Kidney tubule cell (primary cell): ENCODE measurements around the gene TOM1L1.
A peak's percentile ranks its signal among the peaks of the same experiment; 100 is the strongest.
"Not testable (repeated sequence)": the region's sequence is repeated elsewhere in the genome, so short reads cannot be mapped to it uniquely, and the experiment has no call there.

Source experiments
- DNase-seq: peaks from one replicate; pipeline ENCODE4 v3.0.0-alpha.2; 2018; ENCODE audit warnings: low spot score

The TOM1L1 gene, protein sequence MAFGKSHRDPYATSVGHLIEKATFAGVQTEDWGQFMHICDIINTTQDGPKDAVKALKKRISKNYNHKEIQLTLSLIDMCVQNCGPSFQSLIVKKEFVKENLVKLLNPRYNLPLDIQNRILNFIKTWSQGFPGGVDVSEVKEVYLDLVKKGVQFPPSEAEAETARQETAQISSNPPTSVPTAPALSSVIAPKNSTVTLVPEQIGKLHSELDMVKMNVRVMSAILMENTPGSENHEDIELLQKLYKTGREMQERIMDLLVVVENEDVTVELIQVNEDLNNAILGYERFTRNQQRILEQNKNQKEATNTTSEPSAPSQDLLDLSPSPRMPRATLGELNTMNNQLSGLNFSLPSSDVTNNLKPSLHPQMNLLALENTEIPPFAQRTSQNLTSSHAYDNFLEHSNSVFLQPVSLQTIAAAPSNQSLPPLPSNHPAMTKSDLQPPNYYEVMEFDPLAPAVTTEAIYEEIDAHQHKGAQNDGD

DNA sequence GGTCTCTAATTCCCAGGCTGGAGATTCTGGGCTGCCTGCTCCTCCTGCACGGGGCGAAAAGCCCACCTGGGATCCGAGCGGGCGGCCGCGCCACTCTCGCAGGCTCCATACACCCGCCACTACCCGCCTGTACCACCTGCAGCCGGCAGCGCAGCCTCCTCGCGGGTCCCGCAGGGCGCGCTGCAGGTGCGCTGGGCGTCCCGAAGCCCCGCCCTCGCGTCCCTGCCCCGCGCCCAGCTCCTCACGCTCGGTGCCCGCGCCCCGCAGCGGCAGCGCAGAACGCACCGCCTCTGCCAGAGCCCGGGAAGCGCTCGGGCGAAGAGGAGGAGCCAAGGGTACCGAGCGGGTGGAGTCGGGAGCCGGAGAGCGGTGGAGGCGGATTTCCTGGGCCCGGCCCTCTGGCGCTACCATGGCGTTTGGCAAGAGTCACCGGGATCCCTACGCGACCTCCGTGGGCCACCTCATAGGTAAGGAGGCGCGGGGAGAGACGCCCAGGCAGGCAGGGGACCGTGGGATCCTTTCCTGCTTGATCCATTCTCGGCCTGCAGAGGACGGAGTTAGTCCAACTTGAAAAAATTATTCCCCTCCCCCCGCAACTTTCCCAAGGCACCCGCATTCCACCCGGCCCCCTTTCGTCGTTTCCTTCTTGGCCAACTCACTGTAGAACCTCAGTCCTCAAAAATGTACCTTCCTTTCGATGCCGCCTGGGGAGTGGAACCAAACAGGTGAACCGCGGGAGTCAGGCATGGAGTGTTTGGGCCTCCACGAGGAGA lies at the start of gene TOM1L1:
TOM1L1 (plus strand) TSS at position 396 of the 773 bp plus-strand sequence; CDS start at position 410, 14 bp downstream.
- DNase-seq = peak; percentile 90

DNA sequence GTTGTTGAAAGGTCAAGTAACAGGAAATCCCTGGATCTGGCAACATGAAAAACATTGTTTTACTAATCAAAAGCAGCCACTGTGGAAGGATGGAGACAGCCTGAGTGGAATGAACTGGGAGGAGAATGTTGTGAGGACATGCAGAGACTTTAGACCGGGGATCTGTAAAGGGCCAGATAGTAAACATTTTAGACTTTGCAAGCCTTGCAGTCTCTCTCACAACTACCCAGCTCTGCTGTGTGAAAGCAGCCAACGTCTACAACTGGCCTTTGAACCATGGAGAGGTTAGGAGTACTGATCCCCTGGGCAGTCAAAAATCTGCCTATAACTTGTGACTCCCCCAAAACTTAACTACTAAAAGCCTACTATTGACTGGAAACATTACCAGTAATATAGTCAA lies 41.5 kb upstream of the TOM1L1 start:
- no peak for DNase-seq

DNA sequence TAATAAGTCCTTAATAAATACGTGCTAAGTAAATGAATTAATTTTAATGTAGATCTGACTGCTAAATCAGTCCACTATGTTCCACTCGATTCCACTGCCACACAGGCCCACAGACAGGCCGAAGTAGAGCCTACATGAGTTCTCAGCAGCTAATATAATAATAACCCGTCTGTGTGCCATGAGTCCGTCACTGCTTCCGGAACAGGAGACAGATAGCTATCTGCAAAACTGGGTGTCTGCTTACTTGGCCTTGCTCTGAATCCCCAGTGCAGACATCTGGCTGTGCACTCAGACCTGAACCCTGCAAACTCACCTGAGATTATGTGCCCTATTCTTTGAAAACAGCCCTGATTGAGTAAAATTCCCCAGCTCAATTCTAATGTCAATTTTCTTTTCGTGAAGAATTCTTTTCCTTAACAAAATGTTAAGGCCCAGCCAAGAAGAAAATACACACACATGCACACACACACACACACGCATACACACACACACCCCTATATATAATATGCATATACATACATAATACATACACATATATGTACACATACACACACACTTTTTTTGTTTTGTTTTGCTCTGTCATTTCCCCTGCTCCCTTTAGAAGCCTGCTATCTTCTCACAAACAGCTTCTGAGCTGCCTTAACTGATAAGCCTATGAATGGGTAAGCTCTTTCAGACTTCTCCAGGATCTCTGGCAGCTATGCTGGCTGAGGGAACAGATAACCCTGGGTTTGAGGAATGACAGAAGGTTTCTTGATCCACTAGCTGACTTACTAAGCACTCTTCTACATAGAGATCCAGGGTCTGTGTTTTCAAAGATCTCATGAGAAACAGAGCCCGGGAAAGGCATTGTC lies 39.8 kb upstream of the TOM1L1 start:
- no peak for DNase-seq

DNA sequence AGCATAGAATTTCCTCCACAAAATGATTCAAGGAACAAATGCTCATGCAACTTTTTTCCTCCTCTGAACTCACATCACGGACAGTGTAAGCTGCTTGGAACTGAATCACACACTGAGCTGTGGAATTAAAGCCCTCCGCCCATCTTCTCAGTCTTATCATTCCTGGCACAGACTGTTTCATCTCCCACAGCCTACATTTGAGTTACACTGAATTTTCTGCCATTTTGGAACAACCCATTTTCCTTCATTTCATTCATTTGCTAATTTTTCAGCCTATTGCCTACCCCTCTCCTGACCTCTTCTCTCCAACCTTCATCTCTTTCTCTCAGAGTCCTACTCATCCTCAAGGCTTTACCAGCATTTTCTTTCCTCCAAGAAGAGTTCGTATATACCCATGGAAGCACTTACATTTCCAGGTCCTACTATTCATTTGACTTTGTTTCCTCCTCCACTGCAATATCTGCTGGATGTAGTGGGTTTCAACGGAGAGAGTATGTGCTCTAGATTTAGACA lies 39.1 kb upstream of the TOM1L1 start:
- DNase-seq = no peak

DNA sequence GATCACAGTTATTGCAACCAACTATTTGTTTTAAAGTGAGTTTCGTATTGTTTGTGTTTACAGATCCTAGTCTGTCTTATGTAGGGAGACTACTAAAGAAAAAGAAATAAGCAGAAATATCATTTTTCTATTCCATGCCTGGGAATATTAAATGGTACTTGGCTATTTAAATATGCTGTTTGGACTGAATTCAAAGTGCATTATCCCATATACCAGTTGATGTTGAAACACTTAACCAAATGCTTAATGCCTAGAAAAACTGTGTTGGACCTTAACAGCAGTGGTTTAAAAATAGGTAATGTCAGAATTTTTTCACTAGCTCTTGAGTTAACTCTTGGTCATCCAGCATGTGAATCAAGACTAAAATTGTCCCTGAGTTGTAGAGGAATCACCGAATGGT lies 37.5 kb upstream of the TOM1L1 start:
- no peak for DNase-seq

DNA sequence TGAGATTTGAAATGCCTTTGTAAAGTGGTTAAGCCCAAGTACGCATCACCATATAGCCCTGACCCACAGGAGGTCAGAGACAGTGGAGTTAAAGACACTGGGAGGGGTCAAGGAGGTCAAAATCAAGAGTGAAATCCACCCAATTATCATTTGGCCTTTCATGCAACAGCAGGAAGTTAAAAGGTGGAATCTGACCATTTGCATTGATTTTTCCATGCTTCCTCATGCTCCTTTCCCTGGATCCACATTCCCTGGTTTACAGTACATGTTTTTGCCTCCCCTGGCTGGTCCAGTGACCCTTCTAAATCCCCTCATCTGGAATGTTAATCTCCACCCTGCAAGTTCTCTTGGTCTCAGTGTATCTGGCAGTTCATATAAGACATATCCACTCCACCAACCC lies 36.6 kb upstream of the TOM1L1 start:
- DNase-seq = no peak

DNA sequence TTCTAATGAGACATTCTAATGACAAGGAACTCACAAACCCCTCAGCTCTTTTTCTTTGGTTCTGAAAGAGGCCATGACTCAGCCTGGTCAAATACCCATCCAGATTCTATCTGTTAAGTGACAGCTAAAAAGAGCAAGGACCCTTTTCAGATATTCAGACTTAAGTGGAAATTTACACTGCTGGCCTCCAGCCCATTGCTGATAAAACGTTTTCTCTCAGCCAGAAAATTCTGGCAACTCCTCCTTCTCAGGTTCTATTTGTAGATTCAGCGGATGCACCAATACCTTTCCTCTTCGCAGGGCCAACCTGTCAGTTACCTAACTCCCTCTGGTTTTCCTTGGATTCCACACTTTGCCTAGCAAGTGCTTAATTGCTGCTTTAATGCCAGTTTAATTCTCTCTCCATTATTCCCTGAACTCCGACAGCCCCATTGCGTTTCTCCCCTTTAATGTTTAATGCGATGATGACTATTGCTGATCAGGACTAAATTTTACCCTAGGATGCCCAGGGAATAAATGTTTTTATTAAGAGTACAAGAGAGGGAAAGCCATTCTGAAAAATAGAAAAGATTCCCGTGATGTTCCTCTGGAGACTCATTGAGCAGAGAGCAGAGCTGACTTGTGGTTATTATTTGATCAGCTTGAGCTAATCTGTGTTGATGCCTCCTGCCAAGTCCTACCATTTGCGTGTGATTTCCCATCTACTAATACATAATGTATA lies 35.9 kb upstream of the TOM1L1 start:
- no peak for DNase-seq

DNA sequence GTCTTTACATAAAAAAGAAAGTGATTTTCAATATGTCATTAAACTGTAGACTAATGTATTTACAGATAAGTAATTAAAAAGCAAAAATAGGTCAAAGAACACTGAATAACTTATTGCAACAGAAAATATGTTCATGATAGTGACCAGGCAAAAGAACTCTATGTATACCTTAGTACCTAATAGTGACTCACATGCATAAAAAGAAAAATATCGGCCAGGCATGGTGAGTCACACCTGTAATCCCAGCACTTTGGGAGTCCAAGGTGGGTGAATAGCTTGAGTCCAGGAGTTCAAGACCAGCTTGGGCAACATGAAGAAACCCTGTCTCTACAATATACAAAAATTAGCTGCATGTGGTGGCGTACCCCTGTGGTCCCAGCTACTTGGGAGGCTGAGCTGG lies 33.0 kb upstream of the TOM1L1 start:
- peak; percentile 4 for DNase-seq

DNA sequence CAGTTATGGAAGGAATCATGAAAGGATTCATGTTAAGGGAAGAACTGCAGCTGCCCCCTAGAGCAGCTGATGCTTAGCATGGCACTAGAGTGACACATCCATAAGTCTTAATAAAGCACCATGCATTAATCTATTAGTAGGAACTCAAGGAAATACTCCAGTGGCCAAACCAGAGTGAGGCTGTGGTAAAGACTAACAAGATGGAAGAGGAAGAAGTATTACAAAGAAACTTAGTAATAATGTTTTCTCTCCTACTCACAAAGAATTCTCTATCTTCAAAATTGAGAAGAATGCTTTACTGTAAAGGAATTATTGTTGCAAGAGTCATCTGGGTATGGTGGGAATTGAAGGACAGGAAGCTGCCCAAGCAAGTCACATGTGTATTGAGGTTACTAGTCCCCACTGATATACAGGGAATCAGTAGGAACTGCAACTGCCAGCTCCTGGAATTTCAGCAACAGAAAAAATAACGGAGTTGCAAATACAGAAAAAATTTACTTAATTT lies 29.9 kb upstream of the TOM1L1 start:
- DNase-seq = no peak

DNA sequence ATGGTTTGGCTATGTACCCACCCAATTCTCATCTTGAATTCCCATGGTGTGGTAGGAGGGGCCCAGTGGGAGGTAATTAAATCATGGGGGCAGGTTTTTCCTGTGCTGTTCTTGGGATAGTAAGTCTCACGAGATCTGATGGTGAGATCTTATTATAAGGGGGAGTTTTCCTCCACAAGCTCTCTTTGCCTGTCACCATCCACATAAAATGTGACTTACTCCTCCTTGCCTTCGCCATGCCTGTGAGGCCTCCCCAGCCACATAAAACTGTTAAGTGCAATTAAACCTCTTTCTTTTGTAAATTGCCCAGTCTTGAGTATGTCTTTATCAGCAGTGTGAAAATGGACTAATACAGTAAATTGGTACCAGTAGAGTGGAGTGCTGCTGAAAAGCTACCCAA lies 24.7 kb upstream of the TOM1L1 start:
- DNase-seq = not testable (repeated sequence)

DNA sequence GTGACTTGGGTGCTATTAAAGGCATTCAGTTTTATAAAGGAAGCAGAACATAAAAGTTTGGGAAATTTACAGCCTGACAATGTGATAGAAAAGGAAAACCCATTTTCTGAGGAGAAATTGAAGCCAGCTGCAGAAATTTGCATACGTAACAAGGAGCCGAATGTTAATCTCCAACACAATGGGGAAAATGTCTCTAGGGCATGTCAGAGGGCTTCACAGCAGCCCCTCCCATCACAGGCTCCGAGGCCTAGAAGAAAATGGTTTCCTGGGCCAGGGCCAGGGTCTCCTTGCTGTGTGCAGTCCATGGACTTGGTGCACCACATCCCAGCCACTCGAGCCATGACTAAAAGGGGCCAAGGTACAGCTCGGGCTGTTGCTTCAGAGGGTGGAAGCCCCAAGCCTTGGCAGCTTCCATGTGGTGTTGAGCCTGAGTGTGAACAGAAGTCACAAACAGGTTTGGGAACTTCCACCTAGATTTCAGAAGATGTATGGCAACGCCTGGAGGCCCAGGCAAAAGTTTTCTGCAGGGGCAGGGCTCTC lies 23.9 kb upstream of the TOM1L1 start:
- DNase-seq = no peak

DNA sequence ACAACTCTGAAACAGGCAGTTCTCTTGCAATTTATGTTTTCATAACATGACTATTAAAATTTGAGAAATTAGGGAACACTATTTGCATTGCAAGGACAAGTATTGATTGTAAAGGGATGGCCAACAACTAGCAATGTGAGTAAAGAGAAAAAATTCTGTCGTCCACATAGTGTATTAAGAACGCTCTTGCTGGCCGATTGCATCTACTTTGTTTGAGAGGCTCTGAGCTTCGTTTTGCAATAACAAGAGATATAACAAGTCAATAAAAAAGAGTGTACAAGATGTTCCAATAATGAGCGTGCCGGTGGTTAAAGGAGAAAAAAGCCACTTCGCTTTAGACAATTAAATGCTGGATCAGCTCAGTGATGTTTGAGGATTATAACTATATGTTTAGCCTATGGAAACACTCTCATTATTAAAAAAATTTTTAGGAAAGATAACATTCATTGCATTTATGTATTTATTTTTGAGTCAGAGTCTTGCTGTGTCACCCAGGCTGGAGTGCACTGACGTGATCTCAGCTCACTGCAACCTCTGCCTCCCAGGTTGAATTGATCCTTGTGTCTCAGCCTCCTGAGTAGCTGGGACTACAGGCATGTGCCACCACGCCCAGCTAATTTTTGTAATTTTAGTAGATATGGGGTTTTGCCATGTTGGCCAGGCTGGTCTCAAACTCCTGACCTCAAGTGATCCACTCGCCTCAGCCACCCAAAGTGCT lies 19.2 kb upstream of the TOM1L1 start:
- DNase-seq = no peak

DNA sequence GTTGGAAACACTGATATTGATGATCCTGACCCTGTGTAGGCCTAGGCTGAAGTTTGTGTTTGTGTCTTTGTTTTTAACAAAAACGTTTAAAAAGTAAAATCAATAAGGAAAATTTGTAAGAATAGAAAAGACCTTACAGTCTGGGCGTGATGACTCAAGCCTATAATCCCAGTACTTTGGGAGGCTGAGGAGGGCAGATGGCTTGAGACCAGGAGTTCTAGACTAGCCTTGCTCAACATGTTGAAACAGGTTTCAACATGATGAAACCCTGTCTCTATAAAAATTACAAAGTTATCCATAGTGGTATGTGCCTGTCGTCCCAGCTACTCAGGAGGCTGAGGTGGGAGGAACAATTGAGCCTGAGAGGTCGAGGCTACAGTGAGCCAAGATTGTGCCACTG lies 18.3 kb upstream of the TOM1L1 start:
- no peak for DNase-seq

DNA sequence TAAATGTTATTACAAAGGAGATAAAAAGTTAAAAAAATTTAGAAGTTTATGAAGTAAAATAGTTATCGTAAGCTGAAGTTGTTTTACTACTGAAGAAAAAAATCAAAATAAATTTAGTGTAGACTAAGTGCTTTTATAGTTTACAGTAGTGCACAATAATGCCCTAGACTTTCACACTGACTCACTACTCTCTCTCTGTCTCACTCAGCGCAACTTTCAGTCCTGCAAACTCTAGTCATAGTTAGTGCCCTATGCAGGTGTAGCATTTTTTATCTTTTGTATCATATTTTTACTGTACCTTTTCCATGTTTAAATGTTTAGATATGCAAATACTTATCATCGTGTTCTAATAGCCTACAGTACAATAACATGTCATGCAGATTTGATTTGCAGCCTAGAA lies 17.7 kb upstream of the TOM1L1 start:
- no peak for DNase-seq

DNA sequence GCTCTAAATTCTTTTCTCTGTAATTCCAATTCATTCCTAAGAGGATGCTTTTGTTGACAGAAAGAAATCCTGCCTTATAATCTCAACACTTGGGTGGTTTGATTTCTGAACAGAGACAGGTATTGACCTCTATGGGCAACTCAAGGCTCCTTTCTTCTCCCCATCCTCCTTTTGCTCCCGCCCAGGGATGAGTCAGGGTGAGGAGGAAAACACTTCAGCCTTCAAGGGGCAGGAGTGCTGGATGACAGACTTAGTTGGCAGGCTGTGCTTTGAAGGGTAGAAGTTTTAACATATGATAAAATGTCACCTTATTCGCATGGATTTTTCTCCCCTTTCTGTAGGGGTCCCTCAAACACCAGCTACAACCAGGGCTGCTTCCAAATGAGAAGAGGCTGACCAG lies 16.7 kb upstream of the TOM1L1 start:
- peak; percentile 21 for DNase-seq

DNA sequence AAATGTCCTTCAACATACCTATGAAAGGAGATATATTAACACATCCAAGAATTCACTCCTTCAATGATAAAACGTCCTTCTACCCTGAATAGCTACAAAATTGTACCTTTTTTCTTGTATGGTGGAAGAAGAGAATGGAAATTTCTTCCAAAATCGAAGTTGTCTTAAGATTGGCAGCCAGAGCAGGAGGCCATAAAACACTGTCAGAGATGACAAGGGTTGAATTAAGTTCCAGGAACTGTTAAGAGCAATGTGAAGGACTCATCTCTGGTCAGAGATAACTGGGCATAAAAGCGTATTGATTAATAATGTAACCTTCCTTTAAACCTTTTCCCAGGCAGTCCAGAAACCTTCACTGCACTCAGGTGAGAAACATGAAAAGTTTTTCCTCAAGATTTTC lies 12.9 kb upstream of the TOM1L1 start:
- no peak for DNase-seq

DNA sequence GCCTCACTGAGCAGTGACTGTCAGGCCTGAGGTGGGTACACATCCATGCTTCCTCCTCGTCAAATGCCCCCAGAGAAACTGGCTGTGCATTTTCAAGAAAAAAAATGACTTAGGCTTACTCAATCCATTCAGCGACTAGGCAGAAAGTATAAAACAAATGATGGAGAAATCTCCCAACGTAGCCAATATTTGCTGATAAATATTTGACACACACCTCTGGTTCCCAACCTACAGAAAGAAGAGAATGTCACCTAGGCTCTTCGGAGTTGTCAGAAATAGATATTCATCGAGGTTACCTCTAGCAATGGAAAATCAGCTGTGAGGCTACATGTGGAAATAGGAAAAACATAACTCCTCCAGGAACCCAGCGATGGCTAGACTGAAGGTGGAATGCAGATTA lies 12.4 kb upstream of the TOM1L1 start:
- no peak for DNase-seq

DNA sequence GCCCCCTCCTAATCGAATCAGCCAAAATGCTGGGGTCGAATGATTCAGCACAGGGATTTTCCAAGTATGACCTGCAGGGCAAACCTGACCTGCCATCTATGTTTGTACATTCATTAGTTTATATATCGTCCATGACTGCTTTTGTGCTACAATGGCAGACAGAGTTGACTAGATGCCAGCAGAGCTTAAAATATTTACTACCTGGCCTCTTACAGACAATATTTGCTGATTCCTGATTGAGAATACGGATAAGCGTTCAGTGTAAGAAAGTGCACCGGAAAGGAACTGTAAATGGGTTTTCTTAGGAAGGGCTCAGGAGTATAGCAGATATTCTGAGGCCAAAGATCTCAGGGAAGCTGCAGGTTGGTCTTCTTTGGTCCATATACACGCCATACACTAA lies 11.7 kb upstream of the TOM1L1 start:
- DNase-seq = no peak

DNA sequence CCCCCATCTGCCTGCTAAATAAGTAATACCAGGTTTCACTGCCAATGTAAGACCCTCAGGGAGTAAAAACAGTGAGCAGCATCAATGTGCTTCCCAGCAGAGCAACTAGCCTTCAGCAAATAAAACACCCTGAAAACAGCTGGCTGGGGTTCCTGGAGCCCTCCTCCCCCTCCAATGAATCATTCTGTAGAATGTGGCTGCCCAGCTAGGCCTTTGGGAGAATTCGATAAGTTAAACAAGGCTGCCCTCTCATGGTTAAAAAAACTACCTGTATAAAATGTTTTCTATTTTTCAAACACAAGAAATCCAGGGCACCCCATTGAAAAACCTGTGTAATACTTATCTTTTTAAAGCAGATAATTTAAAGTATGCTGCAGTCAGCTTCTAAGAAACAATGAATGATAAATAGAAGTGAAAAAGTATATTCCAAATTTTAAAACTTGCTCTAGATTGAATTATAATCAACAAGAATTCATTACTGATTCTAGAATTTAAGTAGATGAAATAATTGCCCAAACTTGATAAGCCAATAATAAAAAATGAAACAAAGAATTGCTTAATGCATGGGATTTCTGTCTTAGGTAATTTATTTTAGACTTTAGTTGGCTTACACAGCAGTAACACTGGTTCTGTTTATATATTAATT lies 9.4 kb upstream of the TOM1L1 start:
- DNase-seq = peak; percentile 74

DNA sequence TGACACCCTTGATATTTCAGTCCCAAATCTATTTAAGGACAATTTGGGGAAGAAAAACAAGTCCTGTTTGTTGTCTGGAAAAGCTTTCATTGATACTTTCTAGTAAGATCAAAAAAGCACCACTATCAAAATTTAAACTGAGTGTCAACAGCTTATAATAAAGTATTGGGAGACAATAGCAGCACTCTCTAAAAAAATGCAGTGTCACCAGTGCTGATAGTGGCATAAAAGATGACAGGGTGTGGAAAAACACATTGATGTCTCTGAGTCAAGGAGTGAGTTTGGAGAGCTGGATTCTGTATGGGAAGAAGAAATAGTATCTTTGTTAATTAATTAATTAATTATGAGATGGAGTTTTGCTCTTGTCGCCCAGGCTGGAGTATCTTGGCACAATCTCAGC lies 8.3 kb upstream of the TOM1L1 start:
- DNase-seq = no peak
